Astrocyte of the spinal cord (primary cell): ENCODE measurements around the gene PMEPA1.

ENCODE experiments used
- DNase-seq: peaks from one replicate; pipeline ENCODE4 v3.0.0; 2011; ENCODE audit warnings: low read depth, low spot score
- H3K4me3 ChIP-seq: 2 replicates; pipeline ENCODE4 v1.5.1; 2011; ENCODE audit warnings: low read depth, mild to moderate bottlenecking, low read length, moderate library complexity
- in situ Hi-C: cut with HindIII; loops from 2 replicates; pipeline ENCODE4 v1.10.0; 2017; ENCODE audit warnings: low sequenced_read_pairs
- TF ChIP-seq, protein P1 (sequence below): IDR thresholded peaks from 2 replicates; pipeline ENCODE4 v1.5.1; 2012; ENCODE audit warnings: low read depth, mild to moderate bottlenecking, low read length, inconsistent platforms

Gene PMEPA1

DNA sequence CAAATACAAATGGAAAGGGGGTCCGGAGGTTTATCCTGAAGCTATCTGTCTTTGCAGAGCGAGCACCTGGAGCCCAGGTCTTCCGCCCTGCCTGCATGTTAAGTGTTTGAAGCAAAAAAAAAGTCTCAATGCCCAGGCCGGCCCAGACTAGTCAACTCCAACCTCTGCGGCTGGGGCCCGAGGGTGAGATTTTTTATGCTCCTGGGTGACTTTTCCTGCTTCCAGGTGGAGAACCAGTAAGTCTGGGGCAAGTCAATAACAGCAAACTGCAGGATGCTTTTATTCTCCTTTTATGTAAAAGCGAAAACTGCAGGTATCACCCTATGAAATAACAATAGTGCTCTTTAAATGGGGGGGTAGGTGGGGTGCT is 87.6 kb downstream of the PMEPA1 start:
- in situ Hi-C loops: no loop called here
- TF ChIP-seq, protein P1, sequence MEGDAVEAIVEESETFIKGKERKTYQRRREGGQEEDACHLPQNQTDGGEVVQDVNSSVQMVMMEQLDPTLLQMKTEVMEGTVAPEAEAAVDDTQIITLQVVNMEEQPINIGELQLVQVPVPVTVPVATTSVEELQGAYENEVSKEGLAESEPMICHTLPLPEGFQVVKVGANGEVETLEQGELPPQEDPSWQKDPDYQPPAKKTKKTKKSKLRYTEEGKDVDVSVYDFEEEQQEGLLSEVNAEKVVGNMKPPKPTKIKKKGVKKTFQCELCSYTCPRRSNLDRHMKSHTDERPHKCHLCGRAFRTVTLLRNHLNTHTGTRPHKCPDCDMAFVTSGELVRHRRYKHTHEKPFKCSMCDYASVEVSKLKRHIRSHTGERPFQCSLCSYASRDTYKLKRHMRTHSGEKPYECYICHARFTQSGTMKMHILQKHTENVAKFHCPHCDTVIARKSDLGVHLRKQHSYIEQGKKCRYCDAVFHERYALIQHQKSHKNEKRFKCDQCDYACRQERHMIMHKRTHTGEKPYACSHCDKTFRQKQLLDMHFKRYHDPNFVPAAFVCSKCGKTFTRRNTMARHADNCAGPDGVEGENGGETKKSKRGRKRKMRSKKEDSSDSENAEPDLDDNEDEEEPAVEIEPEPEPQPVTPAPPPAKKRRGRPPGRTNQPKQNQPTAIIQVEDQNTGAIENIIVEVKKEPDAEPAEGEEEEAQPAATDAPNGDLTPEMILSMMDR: no peak
- no peak for DNase-seq
- H3K4me3 ChIP-seq: no peak overlapping the region

DNA sequence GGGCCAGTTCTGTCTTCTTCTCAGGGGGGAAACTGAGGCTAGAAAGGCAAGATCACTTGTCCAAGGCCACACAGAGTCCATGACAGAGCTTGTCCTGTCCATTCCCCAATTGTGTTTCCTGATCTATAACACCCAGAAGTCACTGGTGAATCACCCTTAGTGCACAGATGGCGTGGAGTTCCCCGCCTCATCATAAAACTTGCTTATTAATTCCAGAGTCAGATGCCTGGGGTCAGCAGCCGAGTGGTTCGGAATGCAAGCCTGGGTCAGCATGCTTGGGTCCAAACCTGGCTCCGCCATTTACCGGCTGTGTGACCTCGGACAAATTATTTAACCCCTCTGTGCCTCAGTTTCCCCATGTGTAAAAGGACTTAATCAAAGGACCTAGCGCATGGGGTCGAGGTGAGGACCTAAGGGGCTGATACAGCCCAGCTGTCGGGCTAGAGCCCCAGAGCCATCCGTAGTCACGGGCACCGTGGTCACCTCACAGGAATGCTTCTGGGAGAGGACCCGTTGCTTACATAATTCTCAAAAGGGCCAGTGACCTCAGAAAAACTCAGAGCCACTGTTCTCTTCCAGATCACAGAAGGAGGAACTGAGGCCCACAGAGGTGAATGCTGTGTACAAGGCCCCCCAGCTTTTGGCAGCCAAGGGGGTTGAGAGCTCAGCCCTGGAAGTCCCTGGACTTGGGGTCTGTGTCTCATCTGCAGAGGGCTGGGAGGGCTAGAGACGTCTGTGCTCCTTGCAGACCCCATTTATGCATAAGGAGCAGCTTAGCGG is 88.2 kb downstream of the PMEPA1 start:
- TF ChIP-seq, protein P1: no peak
- no peak overlapping the region for H3K4me3 ChIP-seq
- in situ Hi-C loops: no loop called here
- DNase-seq: no peak

DNA sequence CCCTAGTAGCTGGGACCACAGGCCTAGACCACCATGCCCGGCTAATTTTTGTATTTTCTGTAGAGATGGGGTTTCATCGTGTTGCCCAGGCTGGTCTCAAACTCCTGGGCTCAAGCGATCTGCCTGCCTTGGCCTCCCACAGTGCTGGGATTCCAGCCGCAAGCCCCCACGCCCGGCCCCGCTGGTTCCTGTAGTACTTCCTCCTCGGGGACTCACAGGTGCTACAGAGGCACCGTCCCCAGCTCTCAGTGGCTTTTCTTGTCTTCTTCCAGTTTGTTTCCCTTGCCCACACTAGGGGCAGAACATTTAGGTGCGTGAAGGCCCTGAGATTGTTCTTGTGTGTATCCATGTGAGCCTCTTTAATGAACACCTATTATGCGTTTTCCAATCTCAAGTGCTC is 88.8 kb downstream of the PMEPA1 start:
- TF ChIP-seq, protein P1: no peak
- in situ Hi-C loops: no loop called here
- H3K4me3 ChIP-seq: no peak overlapping the region
- no peak for DNase-seq

DNA sequence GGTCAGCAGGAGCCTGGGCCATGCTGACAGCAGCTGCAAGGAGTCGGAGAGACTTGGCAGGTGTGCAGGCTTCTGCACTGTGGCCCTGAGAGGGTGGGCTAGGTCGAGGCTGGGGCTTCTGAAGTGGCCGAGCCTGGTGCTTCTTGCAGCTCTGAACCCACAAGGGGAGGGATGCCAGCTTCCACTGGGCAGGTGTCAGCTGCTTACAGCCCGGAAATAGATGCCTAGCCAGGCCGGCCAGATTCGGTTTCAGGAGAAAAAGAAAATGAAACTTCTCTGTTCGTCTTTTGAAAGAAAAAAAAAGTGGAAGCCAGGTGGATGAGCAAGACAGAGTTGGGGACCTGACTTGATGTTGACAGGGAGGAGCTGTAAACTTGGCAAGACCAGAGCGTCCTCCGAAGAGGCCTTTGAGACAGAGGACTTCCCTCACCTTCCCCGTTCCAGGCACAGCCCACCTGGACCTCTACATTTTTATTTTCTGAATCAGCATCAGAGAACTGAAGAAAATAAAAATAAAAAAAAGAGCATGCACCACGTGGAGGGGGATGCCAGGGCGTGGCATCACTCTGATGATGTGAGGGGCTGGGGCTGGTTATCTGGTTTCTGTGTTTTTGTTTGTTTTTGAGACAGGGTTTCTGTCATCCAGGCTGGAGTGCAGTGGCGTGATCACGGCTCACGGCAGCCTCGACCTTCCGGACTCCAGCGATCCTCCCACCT is 89.4 kb downstream of the PMEPA1 start, which contains the start of gene ZBP1:
ZBP1 (minus strand) TSS at position 153 of the 717 bp plus-strand sequence; CDS start at position 22, 131 bp downstream.
- TF ChIP-seq, protein P1: no peak
- H3K4me3 ChIP-seq: no peak within 1 kb of the TSS
- DNase-seq: no peak
- in situ Hi-C loops: no loop called here

DNA sequence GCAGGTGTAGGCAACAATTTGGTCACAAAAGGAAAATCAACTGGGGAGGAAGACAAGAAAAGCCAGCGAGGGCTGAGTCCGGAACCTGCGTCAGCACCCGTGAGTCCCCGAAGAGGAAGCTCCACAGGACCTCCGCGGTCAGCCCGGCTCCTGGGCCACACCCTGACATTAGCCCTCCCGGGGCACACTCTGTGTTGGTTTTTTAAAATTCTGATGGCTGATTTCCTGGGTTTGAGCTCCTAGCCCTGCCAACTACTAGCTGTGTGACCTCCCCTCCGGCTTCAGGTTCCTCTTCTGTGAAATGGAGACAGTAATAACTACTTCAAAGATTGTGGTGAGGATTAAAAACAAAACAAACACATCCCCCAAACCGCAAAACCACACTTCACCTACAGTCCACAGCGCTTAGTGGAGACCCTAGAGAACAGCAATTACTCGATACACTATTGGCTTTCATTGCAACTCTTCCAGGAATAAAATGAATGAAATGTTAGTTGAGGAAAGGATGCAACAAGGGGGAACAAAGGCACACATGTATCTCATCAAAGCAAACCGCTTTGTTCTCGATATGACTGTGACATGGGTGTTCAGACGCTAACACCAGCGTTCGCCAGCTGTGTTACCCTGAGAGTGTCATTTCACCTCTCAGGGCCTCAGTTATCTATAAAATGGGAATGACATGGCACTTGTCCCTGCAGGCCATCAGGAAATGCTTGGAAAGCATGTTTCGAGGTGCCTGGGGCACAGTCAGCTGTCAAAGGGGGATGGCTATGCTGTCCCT is 90.6 kb downstream of the PMEPA1 start:
- in situ Hi-C loops: no loop called here
- TF ChIP-seq, protein P1: no peak
- no peak overlapping the region for H3K4me3 ChIP-seq
- DNase-seq: no peak

DNA sequence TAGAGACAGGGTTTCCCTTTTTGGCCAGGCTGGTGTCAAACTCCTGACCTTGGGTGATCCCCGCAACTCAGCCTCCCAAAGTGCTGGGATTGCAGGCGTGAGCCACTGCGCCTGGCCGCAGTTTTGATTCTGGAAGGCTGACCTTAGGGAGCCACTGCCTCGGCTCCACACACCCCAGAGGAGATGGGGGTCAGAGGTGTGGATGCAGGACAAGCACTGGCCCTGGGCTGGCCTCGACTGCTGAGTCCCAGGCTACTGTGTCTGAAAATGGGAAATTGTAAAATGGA is 91.1 kb downstream of the PMEPA1 start:
- in situ Hi-C loops: no loop called here
- no peak for DNase-seq
- TF ChIP-seq, protein P1: no peak
- H3K4me3 ChIP-seq: no peak overlapping the region
